Gastrocnemius medialis (tissue), 4 donors: Measurements from ENCODE around the gene ANGEL1.

Experiments
- POLR2A ChIP-seq, 2 donors: fragments of 450-650 bp; IDR thresholded peaks; one replicate each; pipeline ENCODE4 v1.6.1; 2017; ENCODE audit warnings: antibody characterized with exemption in 2 of 2, mild to moderate bottlenecking in 2 of 2, moderate library complexity in 2 of 2
- TF ChIP-seq, protein P1 (sequence below), 5 experiments: fragments of 450-650 bp in 3 of 5; fragments of 200-600 bp in 2 of 5; sonication (generic) in 2 of 5; IDR thresholded peaks in 4 of 5; conservative IDR thresholded peaks in 1 of 5; 1 replicate in 4 of 5; 2 replicates in 1 of 5; pipeline ENCODE4 v1.5.1; 2016 to 2019; ENCODE audit warnings: antibody characterized with exemption in 5 of 5, mild to moderate bottlenecking in 3 of 5, moderate library complexity in 3 of 5

DNA sequence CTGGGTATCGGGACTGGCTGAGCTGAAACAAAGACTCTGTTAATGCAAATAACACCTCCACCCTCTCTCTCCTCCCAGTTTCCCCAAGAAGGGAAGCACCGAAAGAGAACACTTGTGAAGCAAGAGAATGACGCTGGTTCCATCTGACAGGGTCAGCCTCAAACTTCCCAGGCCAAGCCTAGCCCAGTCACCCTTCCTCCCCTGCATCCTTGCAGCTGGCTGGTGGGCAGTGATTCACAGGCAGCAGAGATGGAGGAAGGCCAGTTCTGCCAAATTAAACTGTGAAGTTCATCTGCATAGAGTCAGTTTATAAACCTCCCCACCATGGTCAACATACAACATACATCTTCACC, 16.3 kb upstream of the ANGEL1 start:
- TF ChIP-seq, protein P1, sequence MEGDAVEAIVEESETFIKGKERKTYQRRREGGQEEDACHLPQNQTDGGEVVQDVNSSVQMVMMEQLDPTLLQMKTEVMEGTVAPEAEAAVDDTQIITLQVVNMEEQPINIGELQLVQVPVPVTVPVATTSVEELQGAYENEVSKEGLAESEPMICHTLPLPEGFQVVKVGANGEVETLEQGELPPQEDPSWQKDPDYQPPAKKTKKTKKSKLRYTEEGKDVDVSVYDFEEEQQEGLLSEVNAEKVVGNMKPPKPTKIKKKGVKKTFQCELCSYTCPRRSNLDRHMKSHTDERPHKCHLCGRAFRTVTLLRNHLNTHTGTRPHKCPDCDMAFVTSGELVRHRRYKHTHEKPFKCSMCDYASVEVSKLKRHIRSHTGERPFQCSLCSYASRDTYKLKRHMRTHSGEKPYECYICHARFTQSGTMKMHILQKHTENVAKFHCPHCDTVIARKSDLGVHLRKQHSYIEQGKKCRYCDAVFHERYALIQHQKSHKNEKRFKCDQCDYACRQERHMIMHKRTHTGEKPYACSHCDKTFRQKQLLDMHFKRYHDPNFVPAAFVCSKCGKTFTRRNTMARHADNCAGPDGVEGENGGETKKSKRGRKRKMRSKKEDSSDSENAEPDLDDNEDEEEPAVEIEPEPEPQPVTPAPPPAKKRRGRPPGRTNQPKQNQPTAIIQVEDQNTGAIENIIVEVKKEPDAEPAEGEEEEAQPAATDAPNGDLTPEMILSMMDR (IDR thresholded peaks at IDR 0.05 in 4 of 5, conservative IDR thresholded peaks at IDR 0.05 in 1 of 5) = no peak
- no peak for TF ChIP-seq POLR2A (IDR thresholded peaks at IDR 0.05)
